ENCODE measurements around the gene ABHD16B.
"Not testable (repeated sequence)": the region's sequence is repeated elsewhere in the genome, so short reads cannot be mapped to it uniquely, and the experiment has no call there.

ABHD16B gene

DNA sequence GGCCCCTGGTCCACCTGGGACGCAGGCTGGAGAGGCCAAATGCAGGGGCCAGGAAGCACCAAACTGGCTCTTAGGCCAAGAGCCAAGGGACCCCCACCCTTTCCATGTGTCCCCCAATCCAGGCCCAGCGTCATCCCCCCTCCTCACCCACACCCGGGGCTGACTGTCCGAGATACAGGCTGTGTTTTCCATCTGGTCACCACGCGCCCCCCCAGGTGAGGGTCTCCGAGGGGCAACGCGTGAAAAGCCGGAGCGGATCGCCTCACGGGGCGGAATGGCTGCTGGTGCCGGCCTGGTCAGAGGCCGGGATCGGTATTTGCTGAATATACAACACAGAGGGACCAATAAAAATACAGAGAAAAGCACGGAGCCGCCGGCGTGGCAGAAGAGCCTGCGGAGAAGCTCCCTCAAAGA lies 5.2 kb upstream of the ABHD16B start:
- DNase-seq, result no peak

DNA sequence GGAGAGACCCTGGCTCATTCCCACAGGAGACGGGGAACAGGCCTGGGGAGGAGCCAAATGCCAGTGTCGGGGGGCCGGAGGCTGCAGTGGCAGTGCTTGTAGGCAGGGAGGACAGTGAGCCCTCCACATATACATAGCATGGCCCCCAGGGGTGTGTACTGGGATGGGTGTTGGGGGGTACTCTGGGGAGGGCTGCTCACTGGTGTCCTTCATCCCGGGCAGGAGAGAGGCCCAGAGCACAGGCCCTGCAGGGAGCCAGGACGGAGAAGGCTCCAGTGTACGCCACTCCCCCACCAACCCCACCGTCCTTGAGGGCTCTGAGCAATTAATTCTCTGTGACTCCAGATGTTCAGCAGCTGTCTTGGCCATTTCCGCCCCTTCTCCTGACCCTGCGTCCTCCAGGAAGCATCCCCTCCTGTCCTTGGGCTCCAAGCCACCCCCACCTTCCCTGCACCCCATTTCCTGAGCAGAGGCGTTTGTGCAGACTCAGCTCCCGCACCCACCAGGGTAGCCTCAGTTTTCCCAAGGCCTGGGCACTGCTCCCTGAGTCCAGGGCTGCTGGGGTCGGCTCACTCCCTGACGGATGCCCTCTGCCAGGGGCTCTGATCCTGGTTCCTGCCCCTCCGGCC lies 3.4 kb upstream of the ABHD16B start:
- no peak for DNase-seq

DNA sequence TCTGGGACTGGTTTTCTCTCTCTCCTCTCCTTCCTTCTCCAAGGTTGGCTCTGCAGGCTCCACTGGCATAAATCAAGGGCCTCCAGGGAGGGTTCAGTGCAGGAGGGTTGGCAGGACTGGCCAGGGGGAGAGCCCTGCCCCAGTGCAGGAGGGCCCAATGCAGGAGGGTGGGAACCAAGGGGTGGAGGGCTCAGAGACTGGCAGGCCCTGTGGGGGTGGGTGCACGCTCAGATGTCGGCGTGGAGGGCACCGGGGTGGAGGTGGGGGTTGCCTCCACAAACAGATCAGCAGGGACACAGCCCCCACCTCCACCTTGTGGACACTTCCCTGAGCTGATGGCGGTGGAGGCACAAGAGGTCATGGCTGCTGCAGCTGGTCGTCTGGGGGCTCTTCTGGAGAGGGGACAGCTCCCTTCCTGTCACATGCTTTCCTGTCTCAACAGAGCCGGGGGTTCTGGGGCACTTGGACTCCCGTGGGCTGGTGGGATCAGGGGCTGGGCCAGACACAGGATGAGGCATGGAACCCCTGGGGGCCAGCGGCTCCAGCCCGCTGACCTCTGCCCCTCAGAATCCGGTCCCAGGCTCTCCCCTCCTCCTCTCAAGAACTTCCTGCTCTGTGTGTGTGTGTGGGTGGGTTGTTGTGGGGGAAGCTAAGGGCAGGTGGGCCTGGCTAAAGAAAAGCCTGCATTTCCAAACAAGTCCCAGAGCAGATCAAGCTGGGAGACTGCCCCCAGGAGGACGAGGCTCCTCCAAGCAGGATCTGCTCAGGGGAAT lies 2.7 kb upstream of the ABHD16B start:
- DNase-seq, result no peak

DNA sequence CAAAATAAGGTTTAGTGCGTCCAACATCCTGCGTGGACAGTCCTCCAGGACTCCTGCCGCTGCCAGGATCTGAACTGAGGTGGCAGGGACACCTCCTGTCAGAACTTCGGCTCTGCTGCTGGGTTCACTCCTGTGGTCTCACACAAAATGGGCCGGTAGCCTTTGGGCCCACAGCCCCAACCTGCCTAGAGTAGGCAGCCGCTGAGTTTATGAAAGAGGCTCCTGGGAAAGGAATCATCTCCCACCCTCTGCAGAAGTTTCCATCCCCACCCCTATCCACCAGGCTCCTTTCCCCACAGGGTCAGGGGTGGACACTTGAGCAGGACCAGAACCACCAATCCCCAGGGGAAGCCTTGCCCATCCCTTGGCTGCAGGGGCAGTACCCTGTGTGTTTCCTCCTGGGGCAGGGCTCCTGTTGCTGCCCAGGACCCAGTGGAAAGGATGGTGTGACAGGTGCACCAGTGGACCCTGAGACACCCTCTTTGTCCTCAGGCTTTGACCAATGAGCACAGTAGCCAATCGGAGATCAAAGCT lies 2.1 kb upstream of the ABHD16B start:
- no peak for DNase-seq

DNA sequence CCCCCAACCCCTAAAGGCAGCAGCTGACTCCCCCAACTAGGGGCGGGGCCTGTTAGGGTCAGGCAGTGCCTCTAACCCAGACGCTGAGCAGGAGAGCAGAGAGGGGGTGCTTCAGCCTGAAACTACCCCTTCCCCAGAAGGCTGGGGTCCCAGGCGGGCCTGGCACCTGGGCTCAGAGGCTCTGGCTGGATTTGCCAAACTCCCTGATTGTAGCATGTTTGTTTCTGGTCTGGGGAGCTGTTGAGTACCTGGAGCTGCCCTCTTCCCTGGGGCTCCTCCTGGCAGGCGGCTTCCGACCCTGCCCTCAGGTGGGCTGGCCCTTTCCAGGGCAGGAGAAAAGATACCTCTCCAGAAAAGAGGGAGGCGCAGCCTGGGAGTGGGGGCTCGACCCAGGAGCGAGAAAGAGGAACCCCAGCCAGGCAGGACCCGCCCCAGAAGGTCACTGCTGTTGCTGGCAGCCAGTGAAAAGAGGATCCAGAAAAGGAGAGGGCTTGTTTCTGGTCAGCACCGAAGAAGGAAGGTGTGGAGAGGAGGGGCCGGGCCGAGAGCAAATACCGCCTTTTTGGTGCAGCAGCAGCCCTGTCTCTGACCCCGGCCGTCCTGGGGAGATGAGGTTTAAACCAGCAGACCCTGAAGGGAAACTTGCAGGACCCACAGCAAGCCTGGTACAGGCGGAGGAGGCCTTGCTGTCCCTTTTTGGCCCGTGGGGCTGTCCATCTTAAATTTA lies 810 bp upstream of the ABHD16B start:
- DNase-seq, result no peak

DNA sequence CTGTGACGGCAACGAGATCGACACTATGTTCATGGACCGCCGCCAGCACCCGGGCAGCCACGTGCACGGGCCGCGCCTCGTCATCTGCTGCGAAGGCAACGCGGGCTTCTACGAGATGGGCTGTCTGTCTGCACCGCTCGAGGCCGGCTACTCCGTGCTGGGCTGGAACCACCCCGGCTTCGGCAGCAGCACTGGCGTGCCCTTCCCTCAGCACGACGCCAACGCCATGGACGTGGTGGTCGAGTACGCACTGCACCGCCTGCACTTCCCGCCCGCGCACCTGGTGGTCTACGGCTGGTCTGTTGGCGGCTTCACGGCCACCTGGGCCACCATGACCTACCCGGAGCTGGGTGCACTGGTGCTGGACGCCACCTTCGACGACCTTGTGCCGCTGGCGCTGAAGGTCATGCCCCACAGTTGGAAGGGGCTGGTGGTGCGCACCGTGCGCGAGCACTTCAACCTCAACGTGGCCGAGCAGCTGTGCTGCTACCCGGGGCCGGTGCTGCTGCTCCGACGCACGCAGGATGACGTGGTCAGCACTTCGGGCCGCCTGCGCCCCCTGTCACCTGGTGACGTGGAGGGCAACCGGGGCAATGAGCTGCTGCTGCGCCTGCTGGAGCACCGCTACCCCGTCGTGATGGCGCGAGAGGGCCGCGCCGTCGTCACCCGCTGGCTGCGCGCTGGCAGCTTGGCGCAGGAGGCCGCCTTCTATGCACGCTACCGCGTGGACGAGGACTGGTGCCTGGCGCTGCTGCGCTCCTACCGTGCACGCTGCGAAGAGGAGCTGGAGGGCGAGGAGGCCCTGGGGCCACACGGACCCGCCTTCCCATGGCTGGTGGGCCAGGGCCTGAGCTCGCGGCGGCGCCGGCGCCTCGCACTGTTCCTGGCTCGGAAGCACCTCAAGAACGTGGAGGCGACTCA lies 943 bp downstream of the ABHD16B start:
- no peak for DNase-seq

DNA sequence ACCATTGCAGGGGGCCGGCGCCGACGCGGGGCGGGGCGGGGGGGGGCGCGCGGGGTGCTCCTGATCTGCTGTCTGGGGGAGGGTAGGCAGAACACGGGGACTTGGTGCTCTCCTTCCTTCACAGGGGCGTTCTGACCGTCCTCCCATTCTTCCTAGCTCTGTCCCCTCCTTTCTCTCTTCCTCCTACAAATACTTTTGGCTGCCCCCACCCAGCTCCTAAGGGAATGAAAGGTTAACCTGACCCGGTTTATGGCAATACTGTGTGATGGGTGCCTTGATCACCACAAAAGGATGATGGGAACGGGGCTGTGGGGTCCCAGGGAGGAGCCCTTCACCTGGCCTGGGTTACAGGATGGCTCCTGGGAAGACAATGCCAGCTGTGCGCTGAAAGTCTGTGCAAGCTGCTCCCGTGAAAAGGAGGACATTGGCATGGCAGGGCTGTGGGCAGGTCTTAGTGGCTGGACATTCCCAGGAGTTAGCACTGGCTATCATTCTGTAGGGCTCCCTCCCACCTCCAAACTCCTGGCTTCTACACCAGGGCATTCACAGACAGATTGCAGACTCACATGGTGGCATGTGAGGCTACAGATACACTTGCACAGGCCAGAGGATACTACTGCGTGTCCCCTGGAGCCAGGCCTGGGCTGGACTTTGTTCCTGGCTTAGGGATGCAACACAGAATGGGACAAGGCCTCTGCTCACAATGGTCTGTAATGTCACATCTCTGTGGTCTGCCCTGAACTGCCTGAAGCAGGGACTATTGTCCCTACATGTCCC lies 1.9 kb downstream of the ABHD16B start:
- no peak for DNase-seq

DNA sequence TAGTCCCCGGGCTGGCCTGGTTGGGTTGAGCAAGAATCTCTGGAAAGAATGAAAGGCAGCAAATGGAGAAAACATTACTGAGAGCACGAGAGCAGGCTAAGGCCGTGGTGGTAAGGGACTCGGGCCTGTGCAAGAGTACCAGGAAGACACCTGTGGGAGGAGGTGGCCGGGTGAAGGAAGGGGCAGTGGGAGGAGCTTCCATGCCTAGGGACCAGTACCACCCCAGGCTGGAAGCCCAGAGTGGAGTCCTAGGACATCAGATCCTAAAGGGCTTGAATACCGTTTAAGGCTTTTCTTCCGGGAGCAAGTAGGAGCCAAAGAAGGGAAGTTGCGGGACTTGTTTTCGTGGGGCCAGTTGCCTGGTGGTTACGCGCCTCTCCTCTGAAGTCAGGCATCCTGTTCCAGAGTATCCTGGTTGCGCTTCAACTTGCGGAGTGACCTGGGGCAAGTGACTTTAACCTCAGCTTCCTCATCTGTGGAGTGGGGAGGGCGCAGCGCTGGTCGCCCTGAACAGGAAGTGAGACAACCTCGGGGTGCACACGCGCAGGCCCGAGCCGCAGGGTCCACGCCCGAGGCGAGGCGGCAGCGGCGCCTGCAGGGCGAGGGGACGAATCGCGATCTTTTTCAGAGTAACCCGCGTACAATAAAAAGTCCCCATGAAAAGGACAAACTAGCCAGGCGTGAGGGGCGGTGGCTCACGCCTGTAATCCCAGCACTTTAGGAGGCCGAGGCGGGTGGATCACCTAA lies 2.7 kb downstream of the ABHD16B start:
- DNase-seq, result no peak

DNA sequence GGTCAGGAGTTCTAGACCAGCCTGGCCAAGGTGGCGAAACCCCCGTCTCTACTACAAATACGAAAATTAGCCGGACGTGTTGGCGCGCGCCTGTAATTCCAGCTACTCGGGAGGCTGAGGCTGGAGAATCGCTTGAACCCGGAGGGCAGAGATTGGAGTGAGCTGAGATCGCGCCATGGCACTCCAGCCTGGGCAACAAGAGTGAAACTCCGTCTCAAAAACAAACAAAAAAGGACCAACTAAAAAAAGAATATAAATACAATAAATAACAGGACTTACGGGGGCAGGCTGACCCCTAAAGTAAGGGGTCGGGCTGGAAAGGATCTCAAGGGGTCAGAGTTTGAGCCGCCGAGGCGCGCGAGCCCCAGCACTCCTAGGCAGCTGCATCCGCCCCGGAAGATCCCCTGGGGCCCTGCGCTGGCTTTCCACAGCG lies 3.3 kb downstream of the ABHD16B start:
- no peak for DNase-seq

DNA sequence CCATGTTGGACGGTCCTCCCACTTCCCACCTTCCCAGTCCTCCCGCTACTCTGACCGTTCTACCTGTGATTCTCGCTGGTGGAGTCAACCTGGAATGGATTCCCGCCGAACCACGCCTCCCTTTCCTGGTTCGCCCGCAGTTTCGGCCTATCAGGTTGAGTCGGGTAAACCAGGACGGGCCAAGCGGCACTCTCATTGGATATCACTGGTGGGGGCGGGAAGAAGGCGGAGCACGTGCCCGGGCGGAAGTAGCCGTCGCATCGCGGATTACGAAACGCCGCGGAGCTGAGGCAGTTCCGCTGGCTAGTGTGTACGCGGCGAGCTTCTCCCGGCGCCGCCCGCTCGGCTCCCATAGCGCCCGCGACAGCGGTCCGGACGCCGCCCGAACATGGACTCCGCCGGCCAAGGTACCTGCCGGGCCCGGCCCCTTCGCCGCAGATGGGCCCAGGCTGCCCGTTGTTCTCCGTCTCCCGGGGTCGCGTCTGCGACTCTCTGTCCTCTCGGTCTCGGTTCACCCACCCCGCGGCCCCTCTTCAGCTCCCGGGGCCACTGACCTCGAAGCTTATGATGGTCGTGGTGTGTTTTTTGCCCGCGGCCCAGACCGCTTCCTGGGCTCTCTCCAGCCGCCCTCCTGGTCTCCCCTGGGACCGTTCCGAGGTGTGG lies 3.8 kb downstream of the ABHD16B start, which contains the start of gene TPD52L2:
Gene TPD52L2, plus strand, starts transcription at position 293 of the 663 bp plus-strand sequence. Its CDS starts 96 bp downstream, at position 389.
- peak; percentile 90 for DNase-seq

DNA sequence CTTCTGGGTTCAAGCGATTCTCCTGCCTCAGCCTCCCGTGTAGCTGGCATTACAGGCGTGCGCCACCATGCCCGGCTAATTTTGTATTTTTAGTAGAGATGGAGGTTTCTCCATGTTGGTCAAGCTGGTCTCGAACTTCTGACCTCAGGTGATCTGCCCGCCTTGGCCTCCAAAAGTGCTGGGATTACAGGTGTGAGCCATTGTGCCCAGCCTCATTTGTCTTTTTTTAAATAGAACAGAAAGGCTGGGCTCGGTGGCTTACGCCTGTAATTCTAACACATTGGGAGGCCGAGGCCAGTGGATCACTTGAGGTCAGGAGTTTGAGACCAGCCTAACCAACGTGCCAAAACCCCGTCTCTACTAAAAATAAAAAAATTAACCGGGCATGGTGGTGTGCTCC lies 5.7 kb downstream of the ABHD16B start:
- not testable (repeated sequence) for DNase-seq

DNA sequence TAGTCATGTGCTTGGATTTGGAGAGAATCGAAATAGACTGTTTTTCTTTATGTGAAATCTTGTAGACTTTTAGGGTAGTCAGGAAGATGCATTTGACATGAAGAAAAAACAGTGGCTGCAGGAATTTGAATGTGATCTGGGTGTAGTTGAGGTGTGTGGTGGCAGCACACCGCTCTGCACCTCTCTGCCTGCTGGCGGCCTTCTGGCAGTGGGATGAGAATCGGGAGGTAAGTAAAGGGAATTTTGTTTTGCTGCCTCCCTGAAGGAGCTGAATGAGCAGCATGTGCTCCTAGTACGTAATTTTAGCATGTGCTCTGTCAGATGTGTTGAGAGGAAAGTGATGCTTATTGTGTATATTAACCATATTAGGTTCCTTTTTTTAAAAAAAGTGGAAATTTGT lies 7.0 kb downstream of the ABHD16B start:
- DNase-seq, result no peak

DNA sequence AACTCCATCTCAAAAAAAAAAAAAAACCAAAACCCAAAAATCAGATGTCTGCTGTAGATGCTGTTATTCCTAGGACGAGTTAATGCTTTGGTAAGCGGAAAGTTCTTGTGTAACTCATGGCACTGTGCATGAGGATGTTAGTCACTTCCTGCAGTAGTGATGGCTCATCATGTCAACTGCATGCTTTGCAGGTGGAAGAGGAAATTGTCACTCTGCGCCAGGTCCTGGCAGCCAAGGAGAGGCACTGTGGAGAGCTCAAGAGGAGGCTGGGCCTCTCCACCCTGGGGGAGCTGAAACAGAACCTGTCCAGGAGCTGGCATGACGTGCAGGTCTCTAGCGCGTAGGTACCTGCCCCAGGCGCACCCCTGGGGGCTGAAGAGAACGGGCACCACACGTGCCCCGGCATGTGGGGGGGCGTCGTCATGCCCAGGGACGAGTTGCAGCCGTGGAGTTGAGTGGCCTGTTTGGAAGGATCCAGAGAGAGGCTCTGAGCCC lies 12.2 kb downstream of the ABHD16B start:
- no peak for DNase-seq

DNA sequence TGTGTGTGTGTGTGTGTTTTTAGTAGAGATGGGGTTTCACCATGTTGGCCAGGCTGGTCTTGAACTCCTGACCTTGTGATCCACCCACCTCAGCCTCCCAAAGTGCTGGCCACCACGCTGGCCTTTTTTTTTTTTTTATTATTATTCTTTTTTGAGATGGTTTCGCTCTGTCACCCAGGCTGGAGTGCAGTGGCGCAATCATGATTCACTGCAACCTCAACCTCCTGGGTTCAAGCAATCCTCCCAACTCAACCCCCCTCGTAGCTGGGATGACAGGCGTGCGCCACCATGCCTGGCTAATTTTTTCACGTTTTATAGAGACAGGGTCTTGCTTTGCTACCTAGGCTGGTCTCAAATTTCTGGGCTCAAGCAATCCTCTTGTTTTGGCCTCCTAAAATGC lies 12.9 kb downstream of the ABHD16B start:
- DNase-seq, result not testable (repeated sequence)

DNA sequence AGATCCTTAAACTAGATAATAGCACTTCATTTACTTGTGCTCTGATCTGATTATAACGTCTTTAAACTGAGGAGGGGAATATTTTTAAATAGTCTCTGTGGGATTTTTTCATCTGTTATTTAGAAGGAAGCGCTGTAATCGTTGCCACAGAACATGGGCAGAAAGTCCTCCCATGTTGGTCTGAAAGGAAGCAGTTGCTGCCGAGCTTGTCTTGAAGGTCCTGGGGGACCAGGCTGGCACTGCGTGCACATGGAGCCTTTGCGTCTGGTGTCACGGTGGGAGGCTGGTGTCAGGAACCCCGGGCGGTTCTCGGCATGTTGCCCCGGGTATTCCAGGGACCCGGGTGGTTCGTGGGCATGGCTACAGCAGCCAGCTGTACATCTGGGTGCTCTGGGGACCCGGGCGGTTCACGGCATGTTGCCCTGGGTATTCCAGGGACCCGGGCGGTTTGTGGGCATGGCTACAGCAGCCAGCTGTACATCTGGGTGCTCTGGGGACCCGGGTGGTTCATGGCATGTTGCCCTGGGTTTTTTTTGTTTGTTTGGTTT lies 15.3 kb downstream of the ABHD16B start:
- DNase-seq, result no peak

DNA sequence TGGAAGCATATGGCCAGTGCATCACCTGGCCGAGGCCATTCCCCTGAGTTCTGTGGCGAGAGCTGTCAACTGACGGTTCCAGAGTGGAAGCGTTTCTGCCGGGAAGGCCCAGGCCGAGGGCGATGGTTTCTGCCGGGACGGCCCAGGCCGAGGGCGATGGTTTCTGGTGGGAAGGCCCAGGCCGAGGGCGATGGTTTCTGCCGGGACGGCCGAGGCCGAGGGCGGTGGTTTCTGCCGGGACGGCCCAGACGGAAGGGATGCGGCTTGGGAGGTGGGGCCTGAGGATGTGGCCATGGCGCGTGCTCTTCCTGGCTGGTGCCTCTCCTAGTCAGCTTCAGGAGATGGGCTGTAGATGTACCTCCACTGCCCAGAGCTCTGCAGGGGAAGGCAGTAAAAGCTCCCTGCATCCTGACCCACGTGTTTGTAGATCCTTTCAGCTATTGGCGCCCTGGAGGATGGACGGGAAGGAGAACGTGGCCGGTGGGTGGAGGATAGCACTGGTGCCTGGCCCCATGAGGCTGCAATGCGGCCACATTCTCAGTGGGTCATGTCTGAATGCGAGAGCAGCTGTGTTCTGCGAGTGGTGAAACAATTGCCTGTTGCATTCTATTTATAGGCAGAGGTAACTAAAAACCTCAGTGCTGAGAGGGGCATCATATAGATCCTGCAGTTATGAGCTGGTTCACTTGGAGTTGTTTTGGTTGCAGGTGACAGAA lies 16.6 kb downstream of the ABHD16B start:
- DNase-seq, result no peak

DNA sequence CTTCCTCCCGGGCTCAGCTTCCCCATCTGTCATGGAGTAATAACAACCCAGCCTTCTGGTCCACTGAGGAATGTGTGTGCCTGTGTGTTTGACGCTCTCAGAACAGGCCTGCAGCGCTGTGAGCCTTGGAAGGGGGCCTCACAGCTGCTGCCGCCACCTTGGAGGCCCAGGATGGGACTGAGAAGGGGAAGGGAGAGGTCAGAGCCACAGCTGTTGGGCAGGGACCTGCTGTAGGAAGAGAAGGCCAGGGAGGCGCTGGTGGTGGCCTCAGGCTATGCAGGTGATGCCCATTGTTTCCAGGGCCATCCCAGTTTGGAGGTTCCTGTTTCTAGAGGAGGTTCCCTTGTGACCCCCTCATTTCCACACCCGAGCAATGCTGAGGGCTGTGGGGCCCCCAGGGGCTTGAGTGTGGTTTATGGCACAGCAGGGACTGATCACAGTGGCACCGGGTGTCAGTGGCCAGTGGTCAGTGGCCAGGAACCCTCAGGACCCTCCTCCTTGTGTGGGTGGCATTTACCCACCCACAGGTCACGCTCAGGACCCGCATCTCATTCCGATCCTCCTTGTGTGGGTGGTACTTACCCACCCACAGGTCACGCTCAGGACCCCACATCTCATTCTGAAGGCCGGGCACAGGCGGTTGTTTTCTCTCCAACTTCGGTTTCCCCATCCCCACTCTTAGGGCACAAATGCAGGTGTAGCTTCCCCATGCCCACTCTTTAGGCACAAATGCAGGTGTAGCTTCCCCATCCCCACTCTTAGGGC lies 17.8 kb downstream of the ABHD16B start:
- no peak for DNase-seq

DNA sequence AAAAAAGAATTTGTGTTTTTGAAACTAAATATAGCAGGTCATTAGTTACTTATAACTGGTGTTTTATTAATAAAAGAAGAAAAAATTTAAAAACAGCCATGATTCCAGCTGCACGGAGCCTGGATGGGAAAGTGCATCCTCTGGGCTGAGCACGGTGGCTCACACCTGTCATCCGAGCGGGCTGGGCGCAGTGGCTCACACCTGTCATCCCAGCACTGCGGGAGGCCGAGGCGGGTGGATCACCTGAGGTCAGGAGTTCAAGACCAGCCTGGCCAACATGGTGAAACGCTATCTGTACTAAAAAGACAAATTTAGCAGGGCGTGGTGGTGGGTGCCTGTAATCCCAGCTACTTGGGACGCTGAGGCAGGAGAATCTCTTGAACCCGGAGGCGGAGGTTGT lies 19.6 kb downstream of the ABHD16B start:
- not testable (repeated sequence) for DNase-seq

All from T1000 (cell line).